Heart left ventricle (tissue), 16 donors: Measurements from ENCODE around the gene FAM83E. TPM values are rescaled to one million over a fixed set of nuclear protein-coding genes. Genes with fewer than 3 reads are reported as not detected.

Experiments used
- ATAC-seq, 4 donors: fragments of 200-7000 bp; cut with Tn5 transposase; one replicate each; pipeline ENCODE4 v1.9.1; 2020 to 2022; ENCODE audit warnings: moderate library complexity in 4 of 4, mild to moderate bottlenecking in 3 of 4, moderate number of reproducible peaks in 1 of 4
- DNase-seq, 5 donors: peaks; one replicate each; pipeline ENCODE4 v3.0.0-alpha.2; 2020
- H3K27ac ChIP-seq, 12 donors: fragments of 200-600 bp; sonication (generic) in 4 of 12; one replicate each; pipeline versions ENCODE4 v1.5.0 to v1.8.0; 2016 to 2022; ENCODE audit warnings: mild to moderate bottlenecking in 2 of 12
- H3K27me3 ChIP-seq, 9 donors: fragments of 200-600 bp; sonication (generic) in 2 of 9; one replicate each; pipeline versions ENCODE4 v1.5.1 to v1.8.0; 2016 to 2022; ENCODE audit warnings: mild to moderate bottlenecking in 3 of 9
- H3K36me3 ChIP-seq, 9 donors: fragments of 200-600 bp; sonication (generic) in 2 of 9; one replicate each; pipeline versions ENCODE4 v1.5.0 to v1.8.0; 2018 to 2022; ENCODE audit warnings: mild to moderate bottlenecking in 2 of 9
- H3K4me1 ChIP-seq, 12 donors: fragments of 200-600 bp; sonication (generic) in 4 of 12; one replicate each; pipeline versions ENCODE4 v1.5.0 to v1.8.0; 2016 to 2022; ENCODE audit warnings: mild to moderate bottlenecking in 3 of 12
- H3K4me3 ChIP-seq, 12 donors: fragments of 200-600 bp; sonication (generic) in 4 of 12; one replicate each; pipeline versions ENCODE4 v1.5.0 to v1.8.0; 2017 to 2022; ENCODE audit warnings: mild to moderate bottlenecking in 9 of 12, moderate library complexity in 4 of 12
- H3K9me3 ChIP-seq, 12 donors: fragments of 200-600 bp; sonication (generic) in 4 of 12; one replicate each; pipeline versions ENCODE4 v1.5.0 to v1.8.0; 2016 to 2022; ENCODE audit warnings: mild to moderate bottlenecking in 1 of 12
- CTCF ChIP-seq, 12 donors: fragments of 200-600 bp; sonication (generic) in 4 of 12; IDR thresholded peaks; one replicate each; pipeline versions ENCODE4 v1.5.0 to v1.8.0; 2018 to 2022; ENCODE audit warnings: antibody characterized with exemption in 12 of 12, mild to moderate bottlenecking in 5 of 12
- POLR2A ChIP-seq, 2 donors: fragments of 450-650 bp; IDR thresholded peaks; one replicate each; pipeline ENCODE4 v1.6.1; 2017; ENCODE audit warnings: antibody characterized with exemption in 2 of 2, mild to moderate bottlenecking in 2 of 2, moderate library complexity in 2 of 2
- WGBS, 4 donors: extraction: QIAGEN DNeasy Blood & Tissue Kit in 2 of 4; methylation state at CpG; one replicate each; pipeline versions ENCODE4 v1.1.5 to v1.1.7; 2013 to 2018; 5-methylcytosine and 5-hydroxymethylcytosine counted together
- intact Hi-C, 10 donors: fragments of 100-400 bp; cut with DNase I; formaldehyde crosslinking; loops; one replicate each; pipeline versions ENCODE4 v1.11.1 to v1.14.2; 2022
- polyA plus RNA-seq, 2 donors: library from polyadenylated mRNA; stranded (reverse); fragments of 200-250 nt; gene quantifications; one replicate each; pipeline ENCODE4 v1.2.3, GENCODE V29; 2013
- total RNA-seq, 9 donors: library from RNA; depleted of rRNA in 2 of 9; stranded (reverse); fragments of >200 nt in 2 of 9; fragmentation: NEBNext Ultra II Directional in 3 of 9; extraction: Animal tissue kit (Norgen Biotek cat#: 25700) in 3 of 9; gene quantifications; one replicate each; pipeline versions ENCODE4 v1.1.0 to v1.2.4, GENCODE V29; 2016 to 2023
- donor health status: ischemic (EF 13 %, LVEDD 7.1; RV severe dilation, severe dysfunction).
- donor health status: healthy with polysubstance abuse.
- donor health status: DM: no; HTN: yes; CAD: no.
- donor health status: DM: no; HTN: no; CAD: no.
- donor health status: ischemic (EF 25% LVEDD 6.9; RV normal size, moderate dysfunction).
- donor health status: ischemic (EF 25% LVEDD 5.7; RV mildly dilated, moderate dysfunction).
- donor health status: healthy.
- donor health status: DM: yes; HTN: yes; CAD: no.
- donor health status: ischemic (EF 35%, LVEDD 5.7; RV mildly dilated, moderate dysfunction).
- donor health status: nonischemic (EF 11% LVEDD 7.7; RV severe dilation, severe dysfunction).
- donor health status: DM: yes; HTN: yes; CAD: no.
- donor health status: PGD.
- donor health status: ischemic (EF 29% LVEDD 5.4; RV normal size, mild dysfunction).
- donor health status: nonischemic (EF 23%, LVEDD 6.1; RV moderate dilation, normal function).

The FAM83E gene
- total and polyA plus RNA-seq, 11 donors: 0.14 TPM; not detected in 10

- Histone ChIP-seq H3K9me3 (no peaks in the 10 kb centered on the region), H3K4me1 (peaks cover 0 to 15% (median 8%) of the 10 kb centered on the region in 12 donors), H3K27me3 (no peaks in the 10 kb centered on the region), H3K36me3 (no peaks in the 10 kb centered on the region), H3K4me3 (peak overlapping the region in 1 of 12 donors; percentile 15), H3K27ac (peak overlapping the region in 11 of 12 donors; percentile 52 to 75 (median 60))
- intact Hi-C loops: no loop called here
- WGBS, 4 donors: 5 to 12% (median 8%) methylated on average over 16 to 19 of the region's 19 CpGs
- DNase-seq (peak; percentile 79 to 94 (median 88)), ATAC-seq (peak; percentile 97 to 99 (median 99))
- TF ChIP-seq POLR2A (IDR thresholded peaks at IDR 0.05) (no peak), CTCF (IDR thresholded peaks at IDR 0.05) (no peak)
Observed at GRCh38 chr19:48568345-48568886, 46.5 kb downstream of the FAM83E start.

- intact Hi-C loops: no loop called here
- TF ChIP-seq POLR2A (IDR thresholded peaks at IDR 0.05) (no peak), CTCF (IDR thresholded peaks at IDR 0.05) (no peak)
Observed at GRCh38 chr19:48565090-48565489, 49.8 kb downstream of the FAM83E start.

More at GRCh38 chr19:48565090-48565489, 49.8 kb downstream of the FAM83E start:
- DNase-seq: no peak
- 78 to 87% (median 85%) methylated on average over 7 of the region's 7 CpGs for WGBS, 4 donors
- H3K4me3 ChIP-seq: no peak overlapping the region
- no peaks in the 10 kb centered on the region for H3K36me3 ChIP-seq
- peaks cover 0 to 15% (median 8%) of the 10 kb centered on the region in 12 donors for H3K4me1 ChIP-seq
- ATAC-seq: no peak
- no peaks in the 10 kb centered on the region for H3K9me3 ChIP-seq
- H3K27ac ChIP-seq: no peak overlapping the region
- H3K27me3 ChIP-seq: peaks cover 0 to 2% (median 0%) of the 10 kb centered on the region in 9 donors

Other genes with a start within 250 kb of the FAM83E start
- 100 to 1,000 TPM in 1 of 9 donors, 10 to 100 TPM in 8; 64.5 to 109 (median 79.1) TPM for gene KDELR1, start 223.5 kb downstream of the FAM83E start, total RNA-seq
- gene KDELR1, start 223.5 kb downstream of the FAM83E start, polyA plus RNA-seq: 100 to 1,000 TPM in 1 of 2 donors, 10 to 100 TPM in 1; 60.0 to 113 TPM
- 1 to 10 TPM in 1 of 9 donors, under 1 TPM in 8; 0.14 to 1.6 (median 0.19) TPM for gene GRIN2D, start 221.4 kb downstream of the FAM83E start, total RNA-seq
- gene GRIN2D, start 221.4 kb downstream of the FAM83E start, polyA plus RNA-seq: under 1 TPM; 0.15 to 0.25 TPM
- 10 to 100 TPM; 13.9 to 24.7 (median 19.0) TPM for gene GRWD1, start 169.1 kb downstream of the FAM83E start, total RNA-seq
- 10 to 100 TPM in 1 of 2 donors, 1 to 10 TPM in 1; 5.1 to 35.4 TPM for gene GRWD1, start 169.1 kb downstream of the FAM83E start, polyA plus RNA-seq
- 1 to 10 TPM in 1 of 9 donors, under 1 TPM in 8; 0.20 to 2.0 (median 0.40) TPM for gene KCNJ14, start 159.5 kb downstream of the FAM83E start, total RNA-seq
- gene KCNJ14, start 159.5 kb downstream of the FAM83E start, polyA plus RNA-seq: under 1 TPM; 0.23 to 0.83 TPM
- gene CYTH2, start 145.7 kb downstream of the FAM83E start, total RNA-seq: 10 to 100 TPM; 12.3 to 47.3 (median 31.0) TPM
- gene CYTH2, start 145.7 kb downstream of the FAM83E start, polyA plus RNA-seq: 10 to 100 TPM; 21.0 to 55.3 TPM
- gene LMTK3, start 103.2 kb downstream of the FAM83E start, total RNA-seq: 1 to 10 TPM in 6 of 9 donors, under 1 TPM in 3; 0.50 to 1.9 (median 1.4) TPM
- under 1 TPM; 0.19 to 0.99 TPM for gene LMTK3, start 103.2 kb downstream of the FAM83E start, polyA plus RNA-seq
- under 1 TPM in 1 of 9 donors, not detected in 8; 0.45 TPM for gene SULT2B1, start 62.9 kb downstream of the FAM83E start, total RNA-seq
- under 1 TPM in 1 of 2 donors, not detected in 1; 0.19 TPM for gene SULT2B1, start 62.9 kb downstream of the FAM83E start, polyA plus RNA-seq
- not detected for gene SPACA4, start 8.3 kb downstream of the FAM83E start, total RNA-seq
- gene SPACA4, start 8.3 kb downstream of the FAM83E start, polyA plus RNA-seq: not detected
- 100 to 1,000 TPM; 470 to 877 (median 692) TPM for gene RPL18, start 4.1 kb upstream of the FAM83E start, total RNA-seq
- 1,000 to 10,000 TPM; 1,040 to 1,773 TPM for gene RPL18, start 4.1 kb upstream of the FAM83E start, polyA plus RNA-seq
- gene SPHK2, start 4.4 kb upstream of the FAM83E start, total RNA-seq: 10 to 100 TPM in 2 of 9 donors, 1 to 10 TPM in 7; 5.6 to 13.1 (median 8.6) TPM
- gene SPHK2, start 4.4 kb upstream of the FAM83E start, polyA plus RNA-seq: 10 to 100 TPM; 10.3 to 11.0 TPM
- gene DBP, start 22.3 kb upstream of the FAM83E start, total RNA-seq: 10 to 100 TPM in 5 of 9 donors, 1 to 10 TPM in 4; 1.4 to 34.2 (median 12.5) TPM
- 10 to 100 TPM in 1 of 2 donors, 1 to 10 TPM in 1; 3.9 to 11.6 TPM for gene DBP, start 22.3 kb upstream of the FAM83E start, polyA plus RNA-seq
- gene CA11, start 31.1 kb upstream of the FAM83E start, total RNA-seq: 10 to 100 TPM in 1 of 9 donors, 1 to 10 TPM in 8; 2.2 to 14.6 (median 5.8) TPM
- 10 to 100 TPM in 1 of 2 donors, 1 to 10 TPM in 1; 3.4 to 14.8 TPM for gene CA11, start 31.1 kb upstream of the FAM83E start, polyA plus RNA-seq
- gene NTN5, start 57.9 kb upstream of the FAM83E start, total RNA-seq: under 1 TPM in 3 of 9 donors, not detected in 6; 0.12 to 0.42 (median 0.20) TPM
- under 1 TPM in 1 of 2 donors, not detected in 1; 0.11 TPM for gene NTN5, start 57.9 kb upstream of the FAM83E start, polyA plus RNA-seq
- under 1 TPM in 1 of 9 donors, not detected in 8; 0.14 TPM for gene FUT2, start 80.9 kb upstream of the FAM83E start, total RNA-seq
- under 1 TPM in 1 of 2 donors, not detected in 1; 0.19 TPM for gene FUT2, start 80.9 kb upstream of the FAM83E start, polyA plus RNA-seq
- gene MAMSTR, start 104.6 kb upstream of the FAM83E start, total RNA-seq: 1 to 10 TPM in 7 of 9 donors, under 1 TPM in 2; 0.65 to 5.5 (median 1.7) TPM
- 1 to 10 TPM; 2.0 to 3.7 TPM for gene MAMSTR, start 104.6 kb upstream of the FAM83E start, polyA plus RNA-seq
- 10 to 100 TPM; 10.0 to 28.1 (median 15.3) TPM for gene RASIP1, start 125.5 kb upstream of the FAM83E start, total RNA-seq
- 10 to 100 TPM; 14.6 to 15.7 TPM for gene RASIP1, start 125.5 kb upstream of the FAM83E start, polyA plus RNA-seq
- under 1 TPM; 0.13 to 0.56 (median 0.42) TPM for gene IZUMO1, start 131.8 kb upstream of the FAM83E start, total RNA-seq
- under 1 TPM; 0.53 to 0.93 TPM for gene IZUMO1, start 131.8 kb upstream of the FAM83E start, polyA plus RNA-seq
- 1 to 10 TPM; 1.8 to 6.2 (median 2.7) TPM for gene FUT1, start 137.6 kb upstream of the FAM83E start, total RNA-seq
- 1 to 10 TPM; 2.3 to 3.0 TPM for gene FUT1, start 137.6 kb upstream of the FAM83E start, polyA plus RNA-seq
- not detected for gene FGF21, start 140.4 kb upstream of the FAM83E start, total RNA-seq
- not detected for gene FGF21, start 140.4 kb upstream of the FAM83E start, polyA plus RNA-seq
- gene BCAT2, start 196.0 kb upstream of the FAM83E start, total RNA-seq: 100 to 1,000 TPM in 1 of 9 donors, 10 to 100 TPM in 8; 39.8 to 103 (median 61.7) TPM
- 10 to 100 TPM; 62.5 to 84.7 TPM for gene BCAT2, start 196.0 kb upstream of the FAM83E start, polyA plus RNA-seq
- gene HSD17B14, start 221.4 kb upstream of the FAM83E start, total RNA-seq: 1 to 10 TPM in 8 of 9 donors, not detected in 1; 1.2 to 5.4 (median 3.3) TPM
- gene HSD17B14, start 221.4 kb upstream of the FAM83E start, polyA plus RNA-seq: 1 to 10 TPM; 1.6 to 2.7 TPM